ENCODE measurements around the gene PTPRG.

DNA sequence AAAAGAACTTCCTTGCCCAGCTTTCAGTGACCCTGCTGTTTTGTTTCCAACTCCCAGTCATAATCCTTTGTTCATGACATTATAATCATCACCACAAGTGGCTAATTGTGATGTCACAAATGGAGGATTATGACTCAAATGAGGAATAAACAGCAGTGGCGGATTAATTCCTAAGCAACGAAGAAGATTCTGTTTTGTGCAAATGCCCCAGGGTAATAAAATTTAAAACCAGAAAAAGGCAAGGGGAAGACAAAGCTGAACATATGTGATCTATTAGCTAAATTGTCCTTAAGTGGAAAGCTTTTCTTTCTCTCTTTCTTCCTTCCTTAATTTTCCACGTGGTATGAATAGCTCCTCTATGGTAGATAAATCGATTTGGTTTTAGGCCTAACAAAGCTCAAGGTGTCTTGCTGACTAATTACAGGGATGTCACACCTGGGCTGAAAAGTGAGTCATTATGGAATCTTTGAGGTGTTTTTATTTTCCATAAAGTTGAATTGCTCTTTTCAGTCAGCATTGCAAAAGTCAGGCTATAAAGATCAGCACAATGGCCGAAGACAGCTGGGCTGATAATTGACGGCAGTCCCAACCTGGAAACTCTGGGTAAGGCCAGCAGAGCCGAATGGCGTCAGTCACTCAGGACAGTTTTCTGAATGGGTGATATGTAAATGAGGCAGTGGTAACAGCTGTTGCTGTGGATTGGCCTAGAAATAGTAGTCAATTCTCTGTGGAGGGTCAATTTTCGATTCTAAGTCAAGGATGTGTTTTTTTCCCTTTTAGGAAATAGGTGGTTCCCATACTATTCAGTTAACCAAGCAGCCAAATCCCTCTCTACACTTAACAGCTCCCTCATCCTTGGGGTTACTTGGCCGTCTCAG lies 121.5 kb downstream of the PTPRG start:
- TF ChIP-seq POLR2A (IDR thresholded peaks at IDR 0.05; ENCODE audit: low read depth, low read length) (no peak), POLR2AphosphoS5 (IDR thresholded peaks at IDR 0.05; ENCODE audit: low read depth, low read length) (no peak), TAF1 (IDR thresholded peaks at IDR 0.05; ENCODE audit: borderline replicate concordance, low read depth, low read length) (no peak)
